Retinal pigment epithelial cell (primary cell): ENCODE measurements around the gene KAT2A.
A peak's percentile ranks its signal among the peaks of the same experiment; 100 is the strongest.

Experiments
- DNase-seq: peaks from one replicate; pipeline ENCODE4 v3.0.0-alpha.2; 2010; ENCODE audit warnings: low read depth
- H3K4me3 ChIP-seq: 2 replicates; pipeline ENCODE4 v1.5.1; 2011; ENCODE audit warnings: mild to moderate bottlenecking, low read length, control low read depth, moderate library complexity
- CTCF ChIP-seq: conservative IDR thresholded peaks from 2 replicates; pipeline ENCODE4 v1.5.1; 2011; ENCODE audit warnings: low read depth, low read length, control low read depth, inconsistent platforms

KAT2A gene

DNA sequence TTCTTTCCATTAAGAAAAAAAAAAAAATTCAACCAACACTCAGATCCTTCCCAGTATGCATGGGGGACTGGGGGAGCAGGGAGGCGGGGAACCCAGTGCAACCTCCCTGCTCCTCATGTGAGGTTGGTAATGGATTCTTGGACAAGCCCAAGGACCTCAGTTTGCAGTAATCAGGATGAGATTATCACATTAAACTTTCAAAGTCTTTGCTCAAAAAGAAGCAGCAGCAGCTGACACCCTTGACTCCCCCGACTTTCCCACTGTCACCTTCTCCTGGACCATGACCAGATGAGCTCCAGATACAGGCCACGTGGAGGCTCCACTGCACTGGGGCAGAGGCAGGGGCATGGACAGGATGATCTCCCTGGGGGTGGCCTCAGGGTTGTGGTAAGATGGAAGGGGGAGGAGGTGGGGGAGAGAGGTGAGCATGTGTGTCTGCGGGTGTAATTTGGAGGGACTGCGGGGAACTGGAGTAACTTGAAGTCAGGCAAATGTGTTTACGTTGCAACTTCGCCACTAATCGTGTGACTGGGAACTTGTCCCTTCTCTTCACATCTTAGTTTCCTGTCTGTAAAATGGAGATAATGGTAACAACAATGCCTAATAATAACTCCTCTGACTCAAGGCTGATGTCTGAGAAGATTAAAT lies 42.6 kb downstream of the KAT2A start:
- TF ChIP-seq CTCF: no peak
- H3K4me3 ChIP-seq: no peak overlapping the region
- no peak for DNase-seq

GRCh38 chr17:42077755-42078154 lies 43.4 kb downstream of the KAT2A start:
- no peak for DNase-seq
- no peak overlapping the region for H3K4me3 ChIP-seq
- no peak for TF ChIP-seq CTCF

- no peak overlapping the region for H3K4me3 ChIP-seq
- no peak for DNase-seq
- TF ChIP-seq CTCF: no peak
Measured at GRCh38 chr17:42076797-42077559, 44.2 kb downstream of the KAT2A start.

- no peak for DNase-seq
- no peak for TF ChIP-seq CTCF
- no peak overlapping the region for H3K4me3 ChIP-seq
Measured at GRCh38 chr17:42075789-42076188, 45.4 kb downstream of the KAT2A start.

DNA sequence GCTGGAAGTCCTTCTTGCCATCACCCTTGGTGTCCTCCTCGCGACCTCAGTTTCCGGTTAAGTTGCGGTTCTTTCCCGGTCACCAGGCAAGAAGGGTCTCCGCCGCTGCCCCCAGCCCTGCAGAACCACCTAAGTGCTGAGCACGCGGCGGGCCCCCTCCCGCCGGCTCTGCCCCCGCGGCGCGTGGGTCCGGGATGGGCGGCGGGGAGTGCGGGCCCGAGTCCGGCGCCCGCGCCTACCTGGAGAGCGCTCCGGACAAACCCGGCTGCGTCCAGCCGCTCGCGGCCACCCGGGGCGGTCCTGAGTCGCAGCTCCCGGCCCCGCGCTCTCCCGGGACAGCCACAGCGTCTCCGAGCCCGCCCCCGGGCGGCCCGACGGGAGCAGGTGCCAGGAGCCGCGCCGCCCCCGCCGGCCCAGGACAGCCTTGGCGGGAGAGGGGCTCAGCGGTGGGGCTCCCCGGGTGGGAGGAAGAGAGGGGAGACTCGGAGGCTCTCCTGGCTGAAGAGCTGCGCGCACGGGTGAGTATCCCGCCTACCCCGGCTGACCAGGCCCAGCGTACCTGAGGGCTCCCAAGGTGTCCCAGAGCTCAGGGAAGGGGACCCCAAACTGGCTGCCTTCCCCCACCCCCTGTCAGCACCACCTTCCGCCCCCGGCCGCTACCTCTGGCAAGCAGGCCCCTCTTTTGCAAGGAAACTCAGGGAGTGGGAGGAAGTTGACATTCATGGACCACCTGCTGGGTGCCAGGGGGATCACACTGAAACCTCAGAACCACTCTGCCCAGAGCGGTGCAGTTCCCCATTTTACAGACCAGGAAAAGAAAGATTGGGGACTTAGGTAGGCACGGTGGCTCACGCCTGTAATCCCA lies 48.6 kb downstream of the KAT2A start:
- TF ChIP-seq CTCF: no peak
- peak overlapping the region; percentile 32 for H3K4me3 ChIP-seq
- no peak for DNase-seq

GRCh38 chr17:42071810-42072209 lies 49.4 kb downstream of the KAT2A start:
- no peak for DNase-seq
- peak overlapping the region; percentile 32 for H3K4me3 ChIP-seq
- TF ChIP-seq CTCF: no peak
